Measurements from ENCODE around the gene SELPLG. TPM values are rescaled to one million over a fixed set of nuclear protein-coding genes. Genes with fewer than 3 reads are reported as not detected.
"Not testable (repeated sequence)": the region's sequence is repeated elsewhere in the genome, so short reads cannot be mapped to it uniquely, and the experiment has no call there.

Gene SELPLG
- total and polyA plus RNA-seq, 4 donors = 2.1 to 9.6 (median 4.8) TPM

- H3K27ac ChIP-seq (ENCODE audit: low read depth in 1 of 2, low read length in 2 of 2) = no peak overlapping the region
- no peak for DNase-seq (ENCODE audit: low spot score)
- TF ChIP-seq CTCF (IDR thresholded peaks at IDR 0.05; ENCODE audit: low read depth, low read length, missing input control) (no peak), HNF4A (conservative IDR thresholded peaks at IDR 0.05) (no peak)
- no peaks in the 10 kb centered on the region for H3K36me3 ChIP-seq (ENCODE audit: control insufficient read depth in 4 of 4, insufficient read depth in 3 of 4, low read depth in 1 of 4, low read length in 3 of 4)
- H3K27me3 ChIP-seq (ENCODE audit: control insufficient read depth in 4 of 4, insufficient read depth in 4 of 4, low read length in 3 of 4) = no peaks in the 10 kb centered on the region
- H3K4me1 ChIP-seq (ENCODE audit: control insufficient read depth in 4 of 4, insufficient read depth in 4 of 4, low read length in 3 of 4) = no peaks in the 10 kb centered on the region
- H3K4me3 ChIP-seq (ENCODE audit: low read depth in 1 of 3, low read length in 3 of 3) = no peak overlapping the region
- no peak overlapping the region for H3K9ac ChIP-seq (ENCODE audit: low read depth in 1 of 2, low read length in 2 of 2)
- no peaks in the 10 kb centered on the region for H3K9me3 ChIP-seq (ENCODE audit: control insufficient read depth in 4 of 4, low read length in 3 of 4)
- 90% methylated on average over 9 of the region's 9 CpGs for WGBS
Observed at GRCh38 chr12:108575199-108575912, 58.3 kb downstream of the SELPLG start.

GRCh38 chr12:108574276-108574675 lies 59.4 kb downstream of the SELPLG start:
- WGBS = 91% methylated on average over 1 of the region's 1 CpG
- H3K9me3 ChIP-seq (ENCODE audit: control insufficient read depth in 4 of 4, low read length in 3 of 4); H3K4me1 ChIP-seq (ENCODE audit: control insufficient read depth in 4 of 4, insufficient read depth in 4 of 4, low read length in 3 of 4); H3K36me3 ChIP-seq (ENCODE audit: control insufficient read depth in 4 of 4, insufficient read depth in 3 of 4, low read depth in 1 of 4, low read length in 3 of 4); H3K27me3 ChIP-seq (ENCODE audit: control insufficient read depth in 4 of 4, insufficient read depth in 4 of 4, low read length in 3 of 4); DNase-seq (ENCODE audit: low spot score); H3K9ac ChIP-seq (ENCODE audit: low read depth in 1 of 2, low read length in 2 of 2); H3K27ac ChIP-seq (ENCODE audit: low read depth in 1 of 2, low read length in 2 of 2); H3K4me3 ChIP-seq (ENCODE audit: low read depth in 1 of 3, low read length in 3 of 3): not testable (repeated sequence)

- no peak for DNase-seq (ENCODE audit: low spot score)
- H3K36me3 ChIP-seq (ENCODE audit: control insufficient read depth in 4 of 4, insufficient read depth in 3 of 4, low read depth in 1 of 4, low read length in 3 of 4) = peaks cover 0 to 15% (median 6%) of the 10 kb centered on the region in 4 donors
- H3K27me3 ChIP-seq (ENCODE audit: control insufficient read depth in 4 of 4, insufficient read depth in 4 of 4, low read length in 3 of 4) = no peaks in the 10 kb centered on the region
- no peak overlapping the region for H3K4me3 ChIP-seq (ENCODE audit: low read depth in 1 of 3, low read length in 3 of 3)
- no peak for TF ChIP-seq FOXA1 (IDR thresholded peaks at IDR 0.05)
- TF ChIP-seq REST (IDR thresholded peaks at IDR 0.05) = no peak
- no peak for TF ChIP-seq EGR1 (IDR thresholded peaks at IDR 0.05; ENCODE audit: low read depth in 2 of 2)
- no peak for TF ChIP-seq GABPA (IDR thresholded peaks at IDR 0.05 in 1 of 2, conservative IDR thresholded peaks at IDR 0.05 in 1 of 2)
- no peak for TF ChIP-seq CTCF (IDR thresholded peaks at IDR 0.05; ENCODE audit: low read depth, low read length, missing input control)
- no peak for TF ChIP-seq HNF4A (conservative IDR thresholded peaks at IDR 0.05)
- no peak for TF ChIP-seq ATF3 (IDR thresholded peaks at IDR 0.05)
- no peak for TF ChIP-seq ZBTB33 (IDR thresholded peaks at IDR 0.05)
- TF ChIP-seq NR2F2 (IDR thresholded peaks at IDR 0.05) = no peak
- no peak for TF ChIP-seq FOXA2 (IDR thresholded peaks at IDR 0.05)
- no peak for TF ChIP-seq JUND (IDR thresholded peaks at IDR 0.05)
- no peak for TF ChIP-seq YY1 (IDR thresholded peaks at IDR 0.05)
- no peak for TF ChIP-seq HNF4G (IDR thresholded peaks at IDR 0.05)
- no peak for TF ChIP-seq MAX (IDR thresholded peaks at IDR 0.05)
- no peak for TF ChIP-seq SP1 (IDR thresholded peaks at IDR 0.05)
- no peak overlapping the region for H3K9ac ChIP-seq (ENCODE audit: low read depth in 1 of 2, low read length in 2 of 2)
- no peak overlapping the region for H3K27ac ChIP-seq (ENCODE audit: low read depth in 1 of 2, low read length in 2 of 2)
- no peaks in the 10 kb centered on the region for H3K9me3 ChIP-seq (ENCODE audit: control insufficient read depth in 4 of 4, low read length in 3 of 4)
- WGBS = 46% methylated on average over 2 of the region's 2 CpGs
- H3K4me1 ChIP-seq (ENCODE audit: control insufficient read depth in 4 of 4, insufficient read depth in 4 of 4, low read length in 3 of 4) = no peaks in the 10 kb centered on the region
Observed at GRCh38 chr12:108573317-108573716, 60.4 kb downstream of the SELPLG start.

Measured in liver (tissue), 9 donors.